HepG2 (cell line): Measurements from ENCODE around the gene DNAJC5. TPM values are rescaled to one million over a fixed set of nuclear protein-coding genes. Genes with fewer than 3 reads are reported as not detected.

Experiments
- RFX5 ChIP-seq: IDR thresholded peaks from 2 replicates; pipeline ENCODE4 v1.6.1; 2011; ENCODE audit warnings: low read depth, low read length, improper control_type of control experiment
- SP2 ChIP-seq: sonication (generic); formaldehyde crosslinking; IDR thresholded peaks from 2 replicates; pipeline ENCODE4 v1.5.1; 2020; ENCODE audit warnings: mild to moderate bottlenecking, missing genetic modification reagents
- YEATS2 ChIP-seq: sonication (generic); formaldehyde crosslinking; IDR thresholded peaks from 2 replicates; pipeline ENCODE4 v1.4.0; 2020; ENCODE audit warnings: missing genetic modification reagents, borderline replicate concordance
- ZNF225 ChIP-seq: sonication (generic); formaldehyde crosslinking; IDR thresholded peaks from 2 replicates; pipeline ENCODE4 v1.4.0; 2020; ENCODE audit warnings: mild to moderate bottlenecking, missing genetic modification reagents
- ZNF7 ChIP-seq: IDR thresholded peaks from 2 replicates; pipeline ENCODE4 v1.6.1; 2016; ENCODE audit warnings: missing biosample characterization, missing genetic modification reagents
- polyA plus RNA-seq, 8 experiments: library from polyadenylated mRNA; depleted of rRNA in 3 of 8; stranded (reverse) in 7 of 8; unstranded in 1 of 8; fragments of >200 nt; fragmentation: Illumina TruSeq in 4 of 8; extraction: Trizol in 4 of 8; gene quantifications; 2 replicates each; pipeline versions ENCODE4 v1.2.1 to v1.2.3, GENCODE V29; 2011 to 2016; ENCODE audit warnings: low read depth in 4 of 8, missing spikeins in 1 of 8, mixed read lengths in 1 of 8; ENCODE audit not compliant: insufficient read depth in 1 of 8
- total RNA-seq, 5 experiments: library from RNA; depleted of rRNA; stranded (reverse); fragments of >200 nt; fragmentation: Illumina TruSeq; extraction: Trizol; gene quantifications; 2 replicates each; pipeline ENCODE4 v1.2.3, GENCODE V29; 2016; ENCODE audit warnings: low read depth in 1 of 5
- TF ChIP-seq, protein P1 (sequence below): sonication (generic); formaldehyde crosslinking; IDR thresholded peaks from 2 replicates; pipeline ENCODE4 v1.5.0; 2020; ENCODE audit warnings: missing genetic modification reagents, mild to moderate bottlenecking, borderline replicate concordance
- TF ChIP-seq, protein P2 (sequence below): sonication (generic); formaldehyde crosslinking; IDR thresholded peaks from 2 replicates; pipeline ENCODE4 v1.5.0; 2020; ENCODE audit warnings: mild to moderate bottlenecking, missing genetic modification reagents, borderline replicate concordance
- TF ChIP-seq, protein P3 (sequence below): sonication (generic); formaldehyde crosslinking; IDR thresholded peaks from 2 replicates; pipeline ENCODE4 v1.5.1; 2020; ENCODE audit warnings: mild to moderate bottlenecking, missing genetic modification reagents
- TF ChIP-seq, protein P4 (sequence below): fragments of 450-650 bp; IDR thresholded peaks from 2 replicates; pipeline ENCODE4 v1.6.1; 2016
- TF ChIP-seq, protein P5 (sequence below): sonication (generic); formaldehyde crosslinking; conservative IDR thresholded peaks from 2 replicates; pipeline ENCODE4 v1.4.0; 2020; ENCODE audit warnings: missing genetic modification reagents

DNAJC5 gene
- total and polyA plus RNA-seq, 2 of the 13 experiments (the other 11 are each of a cell fraction or from before 2014, with no cell fraction given), result 42.8 to 64.5 TPM

GRCh38 chr20:63864978-63865640, 29.8 kb upstream of the DNAJC5 start, which contains the start of gene TPD52L2 (continued):
- TF ChIP-seq, protein P1, sequence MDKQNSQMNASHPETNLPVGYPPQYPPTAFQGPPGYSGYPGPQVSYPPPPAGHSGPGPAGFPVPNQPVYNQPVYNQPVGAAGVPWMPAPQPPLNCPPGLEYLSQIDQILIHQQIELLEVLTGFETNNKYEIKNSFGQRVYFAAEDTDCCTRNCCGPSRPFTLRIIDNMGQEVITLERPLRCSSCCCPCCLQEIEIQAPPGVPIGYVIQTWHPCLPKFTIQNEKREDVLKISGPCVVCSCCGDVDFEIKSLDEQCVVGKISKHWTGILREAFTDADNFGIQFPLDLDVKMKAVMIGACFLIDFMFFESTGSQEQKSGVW (CRISPR knock-in tag), result peak; percentile 92; the same call in 1 of the 2 replicates
- TF ChIP-seq, protein P2, sequence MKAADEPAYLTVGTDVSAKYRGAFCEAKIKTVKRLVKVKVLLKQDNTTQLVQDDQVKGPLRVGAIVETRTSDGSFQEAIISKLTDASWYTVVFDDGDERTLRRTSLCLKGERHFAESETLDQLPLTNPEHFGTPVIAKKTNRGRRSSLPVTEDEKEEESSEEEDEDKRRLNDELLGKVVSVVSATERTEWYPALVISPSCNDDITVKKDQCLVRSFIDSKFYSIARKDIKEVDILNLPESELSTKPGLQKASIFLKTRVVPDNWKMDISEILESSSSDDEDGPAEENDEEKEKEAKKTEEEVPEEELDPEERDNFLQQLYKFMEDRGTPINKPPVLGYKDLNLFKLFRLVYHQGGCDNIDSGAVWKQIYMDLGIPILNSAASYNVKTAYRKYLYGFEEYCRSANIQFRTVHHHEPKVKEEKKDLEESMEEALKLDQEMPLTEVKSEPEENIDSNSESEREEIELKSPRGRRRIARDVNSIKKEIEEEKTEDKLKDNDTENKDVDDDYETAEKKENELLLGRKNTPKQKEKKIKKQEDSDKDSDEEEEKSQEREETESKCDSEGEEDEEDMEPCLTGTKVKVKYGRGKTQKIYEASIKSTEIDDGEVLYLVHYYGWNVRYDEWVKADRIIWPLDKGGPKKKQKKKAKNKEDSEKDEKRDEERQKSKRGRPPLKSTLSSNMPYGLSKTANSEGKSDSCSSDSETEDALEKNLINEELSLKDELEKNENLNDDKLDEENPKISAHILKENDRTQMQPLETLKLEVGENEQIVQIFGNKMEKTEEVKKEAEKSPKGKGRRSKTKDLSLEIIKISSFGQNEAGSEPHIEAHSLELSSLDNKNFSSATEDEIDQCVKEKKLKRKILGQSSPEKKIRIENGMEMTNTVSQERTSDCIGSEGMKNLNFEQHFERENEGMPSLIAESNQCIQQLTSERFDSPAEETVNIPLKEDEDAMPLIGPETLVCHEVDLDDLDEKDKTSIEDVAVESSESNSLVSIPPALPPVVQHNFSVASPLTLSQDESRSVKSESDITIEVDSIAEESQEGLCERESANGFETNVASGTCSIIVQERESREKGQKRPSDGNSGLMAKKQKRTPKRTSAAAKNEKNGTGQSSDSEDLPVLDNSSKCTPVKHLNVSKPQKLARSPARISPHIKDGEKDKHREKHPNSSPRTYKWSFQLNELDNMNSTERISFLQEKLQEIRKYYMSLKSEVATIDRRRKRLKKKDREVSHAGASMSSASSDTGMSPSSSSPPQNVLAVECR (CRISPR knock-in tag), result peak; percentile 99
- TF ChIP-seq SP2 (peak; percentile 97), YEATS2 (CRISPR knock-in tag) (peak; percentile 97), ZNF225 (CRISPR knock-in tag) (peak; percentile 69; the same call in 1 of the 2 replicates), RFX5 (peak; percentile 66), ZNF7 (CRISPR knock-in tag) (no peak; the same call in 1 of the 2 replicates)
- TF ChIP-seq, protein P3, sequence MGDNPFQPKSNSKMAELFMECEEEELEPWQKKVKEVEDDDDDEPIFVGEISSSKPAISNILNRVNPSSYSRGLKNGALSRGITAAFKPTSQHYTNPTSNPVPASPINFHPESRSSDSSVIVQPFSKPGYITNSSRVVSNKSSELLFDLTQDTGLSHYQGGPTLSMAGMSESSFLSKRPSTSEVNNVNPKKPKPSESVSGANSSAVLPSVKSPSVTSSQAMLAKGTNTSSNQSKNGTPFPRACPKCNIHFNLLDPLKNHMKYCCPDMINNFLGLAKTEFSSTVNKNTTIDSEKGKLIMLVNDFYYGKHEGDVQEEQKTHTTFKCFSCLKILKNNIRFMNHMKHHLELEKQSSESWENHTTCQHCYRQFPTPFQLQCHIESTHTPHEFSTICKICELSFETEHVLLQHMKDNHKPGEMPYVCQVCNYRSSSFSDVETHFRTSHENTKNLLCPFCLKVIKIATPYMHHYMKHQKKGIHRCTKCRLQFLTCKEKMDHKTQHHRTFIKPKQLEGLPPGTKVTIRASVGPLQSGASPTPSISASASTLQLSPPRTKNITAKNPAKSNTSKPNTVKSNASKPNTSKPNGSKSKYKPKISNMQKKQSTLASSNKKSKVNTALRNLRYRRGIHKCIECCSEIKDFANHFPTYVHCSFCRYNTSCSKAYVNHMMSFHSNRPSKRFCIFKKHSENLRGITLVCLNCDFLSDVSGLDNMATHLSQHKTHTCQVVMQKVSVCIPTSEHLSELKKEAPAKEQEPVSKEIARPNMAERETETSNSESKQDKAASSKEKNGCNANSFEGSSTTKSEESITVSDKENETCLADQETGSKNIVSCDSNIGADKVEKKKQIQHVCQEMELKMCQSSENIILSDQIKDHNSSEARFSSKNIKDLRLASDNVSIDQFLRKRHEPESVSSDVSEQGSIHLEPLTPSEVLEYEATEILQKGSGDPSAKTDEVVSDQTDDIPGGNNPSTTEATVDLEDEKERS, result no peak; the same call in 1 of the 2 replicates
- TF ChIP-seq, protein P4, sequence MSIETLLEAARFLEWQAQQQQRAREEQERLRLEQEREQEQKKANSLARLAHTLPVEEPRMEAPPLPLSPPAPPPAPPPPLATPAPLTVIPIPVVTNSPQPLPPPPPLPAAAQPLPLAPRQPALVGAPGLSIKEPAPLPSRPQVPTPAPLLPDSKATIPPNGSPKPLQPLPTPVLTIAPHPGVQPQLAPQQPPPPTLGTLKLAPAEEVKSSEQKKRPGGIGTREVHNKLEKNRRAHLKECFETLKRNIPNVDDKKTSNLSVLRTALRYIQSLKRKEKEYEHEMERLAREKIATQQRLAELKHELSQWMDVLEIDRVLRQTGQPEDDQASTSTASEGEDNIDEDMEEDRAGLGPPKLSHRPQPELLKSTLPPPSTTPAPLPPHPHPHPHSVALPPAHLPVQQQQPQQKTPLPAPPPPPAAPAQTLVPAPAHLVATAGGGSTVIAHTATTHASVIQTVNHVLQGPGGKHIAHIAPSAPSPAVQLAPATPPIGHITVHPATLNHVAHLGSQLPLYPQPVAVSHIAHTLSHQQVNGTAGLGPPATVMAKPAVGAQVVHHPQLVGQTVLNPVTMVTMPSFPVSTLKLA, result peak; percentile 98
- TF ChIP-seq, protein P5, sequence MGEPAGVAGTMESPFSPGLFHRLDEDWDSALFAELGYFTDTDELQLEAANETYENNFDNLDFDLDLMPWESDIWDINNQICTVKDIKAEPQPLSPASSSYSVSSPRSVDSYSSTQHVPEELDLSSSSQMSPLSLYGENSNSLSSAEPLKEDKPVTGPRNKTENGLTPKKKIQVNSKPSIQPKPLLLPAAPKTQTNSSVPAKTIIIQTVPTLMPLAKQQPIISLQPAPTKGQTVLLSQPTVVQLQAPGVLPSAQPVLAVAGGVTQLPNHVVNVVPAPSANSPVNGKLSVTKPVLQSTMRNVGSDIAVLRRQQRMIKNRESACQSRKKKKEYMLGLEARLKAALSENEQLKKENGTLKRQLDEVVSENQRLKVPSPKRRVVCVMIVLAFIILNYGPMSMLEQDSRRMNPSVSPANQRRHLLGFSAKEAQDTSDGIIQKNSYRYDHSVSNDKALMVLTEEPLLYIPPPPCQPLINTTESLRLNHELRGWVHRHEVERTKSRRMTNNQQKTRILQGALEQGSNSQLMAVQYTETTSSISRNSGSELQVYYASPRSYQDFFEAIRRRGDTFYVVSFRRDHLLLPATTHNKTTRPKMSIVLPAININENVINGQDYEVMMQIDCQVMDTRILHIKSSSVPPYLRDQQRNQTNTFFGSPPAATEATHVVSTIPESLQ (CRISPR knock-in tag), result peak; percentile 93
